ENCODE results near the gene DYNC2I2.
"Not testable (repeated sequence)": the region's sequence is repeated elsewhere in the genome, so short reads cannot be mapped to it uniquely, and the experiment has no call there.

Gene DYNC2I2

GRCh38 chr9:128675382-128675781 lies 18.7 kb upstream of the DYNC2I2 start:
- Histone ChIP-seq H3K9ac (ENCODE audit: low read length) (no peak overlapping the region), H3K27me3 (replicated peaks; ENCODE audit: insufficient read depth, low read length) (no peaks in the 10 kb centered on the region), H3K4me1 (ENCODE audit: low read length) (no peaks in the 10 kb centered on the region), H3K36me3 (replicated peaks; ENCODE audit: insufficient read depth, low read length) (no peaks in the 10 kb centered on the region), H3K9me3 (replicated peaks; ENCODE audit: insufficient read depth, low read length) (no peaks in the 10 kb centered on the region), H3K79me2 (ENCODE audit: low read length) (no peaks in the 10 kb centered on the region), H3F3A (ENCODE audit: insufficient read depth, low read length) (no peaks in the 10 kb centered on the region), H3K4me3 (ENCODE audit: low read length) (no peak overlapping the region), H2AFZ (ENCODE audit: low read length) (no peak overlapping the region), H3K4me2 (ENCODE audit: low read depth, low read length) (no peak overlapping the region), H3K27ac (ENCODE audit: low read length) (no peak overlapping the region), H3K9me2 (replicated peaks; ENCODE audit: insufficient read depth, low read length) (no peaks in the 10 kb centered on the region), H4K20me1 (ENCODE audit: insufficient read depth, low read length) (no peaks in the 10 kb centered on the region)
- TF ChIP-seq EZH2 (optimal IDR thresholded peaks at IDR 0.05; ENCODE audit: low read depth, low read length) = no peak
- TF ChIP-seq CTCF (IDR thresholded peaks at IDR 0.05; ENCODE audit: low read length) = no peak
- TF ChIP-seq EZH2phosphoT487 (IDR thresholded peaks at IDR 0.05; ENCODE audit: low read length) = no peak
- no peak for DNase-seq

- Histone ChIP-seq H4K20me1 (ENCODE audit: insufficient read depth, low read length) (no peaks in the 10 kb centered on the region), H3K79me2 (ENCODE audit: low read length) (no peaks in the 10 kb centered on the region), H3K9me2 (replicated peaks; ENCODE audit: insufficient read depth, low read length) (no peaks in the 10 kb centered on the region), H3K4me3 (ENCODE audit: low read length) (no peak overlapping the region), H3K9me3 (replicated peaks; ENCODE audit: insufficient read depth, low read length) (no peaks in the 10 kb centered on the region), H3K9ac (ENCODE audit: low read length) (no peak overlapping the region), H3K36me3 (replicated peaks; ENCODE audit: insufficient read depth, low read length) (no peaks in the 10 kb centered on the region), H3K27me3 (replicated peaks; ENCODE audit: insufficient read depth, low read length) (no peaks in the 10 kb centered on the region), H2AFZ (ENCODE audit: low read length) (no peak overlapping the region), H3K27ac (ENCODE audit: low read length) (no peak overlapping the region), H3K4me1 (ENCODE audit: low read length) (no peaks in the 10 kb centered on the region), H3F3A (ENCODE audit: insufficient read depth, low read length) (no peaks in the 10 kb centered on the region), H3K4me2 (ENCODE audit: low read depth, low read length) (no peak overlapping the region)
- TF ChIP-seq EZH2 (optimal IDR thresholded peaks at IDR 0.05; ENCODE audit: low read depth, low read length) = no peak
- no peak for DNase-seq
Measured at GRCh38 chr9:128669786-128670185, 13.1 kb upstream of the DYNC2I2 start.

- H3K27ac ChIP-seq (ENCODE audit: low read length); H4K20me1 ChIP-seq (ENCODE audit: insufficient read depth, low read length); H3F3A ChIP-seq (ENCODE audit: insufficient read depth, low read length); H3K9ac ChIP-seq (ENCODE audit: low read length); H3K9me2 ChIP-seq (replicated peaks; ENCODE audit: insufficient read depth, low read length); H3K4me3 ChIP-seq (ENCODE audit: low read length); H3K9me3 ChIP-seq (replicated peaks; ENCODE audit: insufficient read depth, low read length); H3K79me2 ChIP-seq (ENCODE audit: low read length); DNase-seq; H3K27me3 ChIP-seq (replicated peaks; ENCODE audit: insufficient read depth, low read length); H2AFZ ChIP-seq (ENCODE audit: low read length); H3K36me3 ChIP-seq (replicated peaks; ENCODE audit: insufficient read depth, low read length); H3K4me1 ChIP-seq (ENCODE audit: low read length); H3K4me2 ChIP-seq (ENCODE audit: low read depth, low read length): not testable (repeated sequence)
Measured at GRCh38 chr9:128666481-128666941, 9.9 kb upstream of the DYNC2I2 start.

- Histone ChIP-seq H3K27ac (ENCODE audit: low read length) (no peak overlapping the region), H3K9ac (ENCODE audit: low read length) (no peak overlapping the region), H2AFZ (ENCODE audit: low read length) (no peak overlapping the region), H3F3A (ENCODE audit: insufficient read depth, low read length) (peaks cover 8% of the 10 kb centered on the region; the same call in 1 of the 2 replicates), H3K4me3 (ENCODE audit: low read length) (no peak overlapping the region), H3K79me2 (ENCODE audit: low read length) (peaks cover 16% of the 10 kb centered on the region), H3K9me2 (replicated peaks; ENCODE audit: insufficient read depth, low read length) (no peaks in the 10 kb centered on the region), H3K36me3 (replicated peaks; ENCODE audit: insufficient read depth, low read length) (no peaks in the 10 kb centered on the region), H4K20me1 (ENCODE audit: insufficient read depth, low read length) (no peaks in the 10 kb centered on the region), H3K27me3 (replicated peaks; ENCODE audit: insufficient read depth, low read length) (no peaks in the 10 kb centered on the region), H3K4me2 (ENCODE audit: low read depth, low read length) (no peak overlapping the region), H3K9me3 (replicated peaks; ENCODE audit: insufficient read depth, low read length) (no peaks in the 10 kb centered on the region), H3K4me1 (ENCODE audit: low read length) (peaks cover 3% of the 10 kb centered on the region; the same call in 1 of the 2 replicates)
- TF ChIP-seq CTCF (IDR thresholded peaks at IDR 0.05; ENCODE audit: low read length) = no peak
- TF ChIP-seq EZH2 (optimal IDR thresholded peaks at IDR 0.05; ENCODE audit: low read depth, low read length) = no peak
- TF ChIP-seq EZH2phosphoT487 (IDR thresholded peaks at IDR 0.05; ENCODE audit: low read length) = no peak
- DNase-seq = no peak
Measured at GRCh38 chr9:128657796-128658195, 1.1 kb upstream of the DYNC2I2 start.

Measured in MM.1S (cell line).